SHP77 (cell line): ENCODE data around the gene DLG2.

Source experiments
- DNase-seq, 2 experiments: peaks; one replicate each; lab custom pipeline; 2025; lab: John Stamatoyannopoulos, UW

DLG2 gene

DNA sequence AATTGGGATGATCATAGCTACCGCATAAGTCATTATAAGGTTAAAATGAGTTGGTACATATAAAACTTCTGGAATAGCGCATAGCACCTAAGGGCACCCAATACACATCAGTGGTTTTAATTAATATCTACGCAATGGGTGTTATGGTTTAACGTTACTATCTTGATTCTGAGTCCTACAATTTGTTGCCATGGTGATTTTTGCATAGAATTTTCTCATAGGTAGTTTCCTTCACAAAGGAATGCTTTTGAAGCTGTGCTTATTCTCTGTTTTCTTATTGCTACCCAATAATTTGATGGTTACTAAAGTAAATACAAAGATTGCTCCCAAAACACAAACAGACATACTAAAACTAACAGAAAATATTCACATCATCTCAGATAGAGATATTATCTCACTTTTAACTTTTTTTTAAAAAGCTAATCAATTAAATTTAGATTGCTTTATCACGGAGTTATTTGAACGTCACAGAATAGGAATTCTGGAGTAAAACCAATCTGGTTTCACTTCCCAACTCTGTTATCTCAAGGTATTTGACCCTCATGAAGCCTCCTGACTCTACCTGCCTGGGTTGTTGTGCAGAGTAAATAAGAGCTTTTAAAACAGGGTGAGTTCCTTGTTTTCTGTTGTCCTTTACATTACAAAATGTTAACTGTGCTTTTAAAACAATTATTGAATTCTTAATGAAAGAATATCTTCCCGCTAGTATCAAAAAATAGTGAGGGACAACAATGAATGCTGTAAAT is 1705.5 kb downstream of the DLG2 start:
- no peak for DNase-seq

DNA sequence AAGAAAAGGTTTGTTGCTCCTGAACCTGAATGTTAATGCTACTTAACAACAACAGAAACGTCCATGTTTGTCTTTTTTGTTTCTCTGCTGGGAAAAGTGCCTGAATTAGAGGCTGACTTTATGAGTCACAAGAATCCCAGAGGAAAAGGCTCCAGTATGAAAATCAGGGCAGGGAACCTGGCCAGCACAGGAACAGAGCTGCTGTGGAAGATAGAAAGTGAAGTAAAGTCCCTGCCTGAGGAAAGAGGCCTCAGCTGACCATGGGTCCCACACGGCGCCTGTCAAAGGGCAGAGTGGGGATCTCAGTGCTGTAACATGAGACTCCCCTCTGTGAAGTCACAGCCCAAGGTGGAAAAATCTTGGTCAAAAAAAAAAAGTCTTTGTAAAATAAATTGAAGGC is 1708.7 kb downstream of the DLG2 start:
- DNase-seq = no peak

DNA sequence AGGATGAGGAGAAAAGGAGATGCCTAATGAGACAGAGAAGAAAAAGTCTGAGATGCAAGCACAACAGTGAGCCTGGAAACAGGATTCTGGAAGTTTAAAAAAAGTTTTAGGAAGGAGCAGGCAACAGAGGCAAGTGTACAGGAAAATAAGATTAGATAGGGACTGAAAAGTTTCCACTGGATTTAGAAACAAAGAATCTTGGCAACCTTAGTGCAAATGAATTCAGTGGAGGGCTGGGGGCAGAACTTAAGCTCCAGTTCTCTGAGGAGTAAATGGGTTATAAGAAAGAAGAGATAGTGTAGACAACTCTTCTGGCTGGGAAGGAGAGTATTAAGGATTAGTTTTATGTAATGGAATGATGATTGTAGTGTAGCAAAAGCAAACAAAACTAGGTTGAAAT is 1712.1 kb downstream of the DLG2 start:
- no peak for DNase-seq

DNA sequence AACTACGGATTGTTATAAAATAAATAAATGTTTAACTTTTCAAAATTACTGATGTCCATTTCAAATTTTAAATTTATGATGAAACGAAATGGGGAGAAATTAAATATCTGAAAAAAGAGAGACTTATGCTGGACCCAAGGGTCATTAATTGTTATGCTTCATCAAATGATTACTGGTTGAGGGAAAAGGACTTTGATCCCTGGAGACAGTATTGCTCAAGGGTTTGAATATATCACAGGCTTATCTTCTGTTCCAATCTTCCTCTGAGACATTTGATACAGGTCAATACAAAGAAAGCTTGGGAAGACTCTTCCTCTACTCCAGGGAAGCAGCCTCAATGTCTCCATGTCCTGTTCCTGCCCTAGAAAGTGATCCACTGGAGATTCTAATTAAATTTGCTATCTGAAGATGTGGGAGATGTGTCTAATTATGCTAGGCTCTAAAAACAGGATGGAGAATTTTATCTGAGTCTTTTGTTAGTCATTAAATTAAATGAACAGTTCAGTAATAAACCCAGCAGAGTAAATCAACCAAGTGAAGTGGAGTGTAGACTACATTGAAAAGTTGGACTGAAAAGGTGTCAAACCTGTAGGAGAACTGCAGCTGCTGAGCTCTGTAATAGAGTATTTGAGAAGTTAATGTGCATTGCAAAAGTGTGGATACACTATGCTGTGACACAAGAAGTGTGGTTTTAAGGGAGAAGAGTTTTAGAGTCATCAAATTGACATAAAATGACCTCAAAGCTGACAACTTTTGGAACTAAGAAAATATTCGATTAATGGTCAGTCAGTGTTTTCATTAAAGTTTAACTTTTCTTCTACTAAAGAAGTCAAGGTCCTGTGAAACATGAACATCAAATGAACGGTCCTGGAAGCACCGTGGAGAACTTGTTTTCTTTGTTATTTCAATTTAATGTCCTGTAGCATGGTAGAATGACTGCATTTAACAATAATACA is 1717.3 kb downstream of the DLG2 start:
- DNase-seq = no peak

DNA sequence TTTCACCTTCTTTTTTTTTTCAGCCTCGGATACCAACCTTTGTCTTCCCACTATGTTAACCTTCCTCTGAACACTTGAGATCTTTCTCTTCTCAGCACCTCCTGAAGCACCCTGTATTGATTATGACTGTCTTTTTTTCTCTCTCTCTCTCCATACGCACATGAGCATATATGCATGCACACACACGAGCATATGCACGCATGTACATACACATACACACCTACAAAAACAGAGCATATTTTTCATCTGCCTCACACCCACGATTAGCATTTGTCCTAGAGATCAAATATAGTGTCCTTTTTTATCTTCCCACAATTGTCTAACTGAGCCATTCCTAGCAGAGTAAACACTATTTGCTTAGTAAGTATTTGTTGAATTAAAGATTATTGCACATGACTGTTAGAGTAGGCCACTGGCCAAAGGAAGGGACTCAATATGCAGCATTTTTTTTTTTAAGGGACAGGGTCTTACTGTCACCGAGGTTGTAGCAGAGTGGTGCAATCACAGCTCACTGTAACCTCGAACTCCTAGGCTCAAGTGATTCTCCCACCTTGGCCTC is 1718.8 kb downstream of the DLG2 start:
- no peak for DNase-seq

DNA sequence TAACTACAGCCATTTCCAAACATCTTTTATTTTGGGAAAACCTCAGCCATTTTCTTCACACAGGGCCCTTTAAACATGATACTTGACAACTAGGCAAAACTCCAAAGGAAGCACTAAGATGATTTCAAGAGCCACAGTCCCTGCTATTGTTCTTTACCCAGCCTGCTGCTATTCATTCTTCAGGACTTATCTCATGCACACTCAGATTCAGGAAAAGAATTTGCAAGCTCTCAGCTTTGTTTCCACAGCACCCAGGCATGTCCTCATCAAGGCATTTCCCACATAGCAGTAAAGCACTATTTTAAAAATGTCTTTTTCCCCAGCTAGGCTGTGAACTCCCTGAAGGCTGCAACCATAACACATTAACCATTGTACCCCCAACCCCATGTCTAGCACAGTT is 1731.6 kb downstream of the DLG2 start:
- DNase-seq = no peak

DNA sequence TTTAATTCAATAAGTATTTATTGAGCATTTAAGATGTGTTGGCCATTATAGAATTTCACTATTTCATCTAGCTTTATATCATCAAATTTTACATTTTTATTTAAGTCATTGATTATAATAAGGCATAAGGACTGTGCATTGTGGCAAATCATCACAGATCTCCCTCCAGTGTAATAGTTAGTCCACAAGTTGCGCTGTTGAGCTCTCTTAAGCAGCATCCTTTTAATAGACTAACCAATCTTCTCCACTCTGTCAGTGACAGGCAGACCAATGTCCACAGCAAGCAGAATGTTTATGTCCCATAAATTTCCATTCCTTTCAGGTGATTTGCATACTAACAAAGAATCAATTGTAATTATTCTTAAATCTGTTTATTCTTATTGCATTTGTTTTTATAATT is 1745.7 kb downstream of the DLG2 start:
- DNase-seq = no peak

DNA sequence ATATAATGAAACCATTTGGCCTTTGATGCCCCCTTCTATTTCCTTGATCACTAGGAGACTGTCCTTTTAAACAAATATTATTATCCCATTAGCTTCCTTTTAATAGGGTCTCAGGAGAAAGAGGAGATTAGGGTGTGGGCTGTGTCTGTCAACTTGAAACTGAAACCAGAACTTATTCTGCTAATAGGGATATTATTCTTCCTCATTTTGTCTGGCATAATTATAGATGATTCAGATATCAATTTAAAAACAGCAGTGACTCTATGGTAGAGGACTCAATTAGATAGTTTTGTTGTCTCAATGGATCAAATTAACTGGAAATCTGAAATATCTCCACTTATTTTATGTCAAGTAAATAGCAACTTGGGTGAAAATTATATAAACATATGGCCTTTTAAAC is 1756.1 kb downstream of the DLG2 start:
- DNase-seq = no peak

DNA sequence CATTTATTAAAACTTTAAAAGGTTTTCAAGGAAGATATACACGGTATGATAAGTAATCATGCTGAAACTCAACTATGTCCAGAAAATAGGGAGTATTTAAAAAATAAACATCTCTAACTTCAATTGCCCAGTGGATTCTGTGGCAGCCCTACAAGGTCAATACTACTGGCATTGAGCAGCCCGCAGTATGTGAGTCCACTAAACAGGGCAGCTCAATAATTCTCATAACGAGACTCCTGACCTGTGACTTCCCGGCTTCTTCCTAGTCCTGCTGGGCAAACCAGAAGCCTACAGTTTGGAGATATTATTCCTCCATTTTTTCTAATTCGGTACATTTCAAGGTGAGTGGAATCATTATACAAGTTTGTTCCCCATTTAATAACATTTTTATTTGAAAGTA is 1760.5 kb downstream of the DLG2 start:
- DNase-seq = no peak

DNA sequence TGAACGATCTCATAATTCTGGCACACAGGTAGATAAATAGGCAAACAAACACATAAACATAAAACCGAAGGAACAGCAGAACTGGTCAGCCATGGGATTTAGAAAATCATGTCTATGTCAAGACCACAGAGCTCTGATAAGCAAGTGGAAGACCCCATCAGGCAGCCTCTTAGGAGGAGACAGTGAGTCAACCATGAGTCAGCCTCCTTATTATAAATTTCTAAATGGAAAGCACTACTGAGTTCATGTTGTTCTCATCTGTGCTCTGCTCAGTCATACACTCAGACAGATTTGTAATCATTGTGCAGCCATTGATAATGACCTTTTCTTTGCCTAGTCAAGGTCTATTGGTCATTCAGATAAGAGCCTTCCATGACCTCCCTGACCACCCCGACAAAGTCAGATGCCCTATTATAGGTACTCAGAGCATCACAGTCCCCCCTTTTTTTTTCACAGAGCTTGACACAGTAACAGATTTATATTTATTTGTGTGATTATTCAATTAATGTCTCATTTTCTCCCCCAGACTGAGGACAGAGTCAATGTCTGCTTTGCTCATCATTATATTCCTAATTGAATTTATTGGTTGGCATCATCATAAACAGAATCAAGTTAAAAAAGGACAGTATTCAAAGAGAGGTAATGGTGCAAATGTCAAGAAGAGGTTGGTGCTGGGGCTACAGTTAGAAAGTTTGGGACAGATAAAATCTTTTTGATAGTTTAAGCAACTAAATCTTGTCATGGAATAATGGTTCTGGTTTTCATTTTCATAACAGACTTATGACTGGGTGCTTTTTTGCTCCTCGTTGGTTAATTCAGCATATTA is 1761.3 kb downstream of the DLG2 start:
- DNase-seq = no peak

DNA sequence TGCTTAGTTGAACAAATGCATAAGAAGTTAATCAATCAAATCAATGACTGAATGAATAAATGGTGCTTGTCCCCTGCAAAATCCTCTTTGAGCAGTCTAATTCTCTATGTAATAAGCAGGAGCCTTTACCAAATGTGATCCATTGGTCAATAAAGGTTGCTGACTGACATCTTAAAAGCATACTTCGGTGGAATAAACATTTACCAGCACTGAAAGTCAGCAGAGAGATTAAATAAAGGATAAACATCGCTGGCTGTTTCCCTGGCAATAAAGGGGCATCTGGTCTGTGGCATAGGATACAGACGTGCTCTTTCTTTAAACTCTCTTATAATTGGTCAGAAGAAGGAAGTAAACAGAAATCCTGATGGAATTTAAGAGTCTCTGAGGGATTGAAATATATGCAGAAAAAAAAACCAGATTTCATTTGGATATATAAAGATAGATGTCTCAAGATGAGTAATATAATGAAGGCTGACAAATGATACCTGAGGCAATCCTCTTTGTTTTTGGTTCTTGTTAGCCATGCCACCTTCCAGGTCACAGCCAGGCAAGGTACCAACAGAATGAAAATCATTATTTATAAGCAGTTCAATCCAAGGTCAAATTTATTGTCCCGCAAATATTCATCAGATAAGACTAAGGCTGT is 1762.6 kb downstream of the DLG2 start:
- DNase-seq = no peak

DNA sequence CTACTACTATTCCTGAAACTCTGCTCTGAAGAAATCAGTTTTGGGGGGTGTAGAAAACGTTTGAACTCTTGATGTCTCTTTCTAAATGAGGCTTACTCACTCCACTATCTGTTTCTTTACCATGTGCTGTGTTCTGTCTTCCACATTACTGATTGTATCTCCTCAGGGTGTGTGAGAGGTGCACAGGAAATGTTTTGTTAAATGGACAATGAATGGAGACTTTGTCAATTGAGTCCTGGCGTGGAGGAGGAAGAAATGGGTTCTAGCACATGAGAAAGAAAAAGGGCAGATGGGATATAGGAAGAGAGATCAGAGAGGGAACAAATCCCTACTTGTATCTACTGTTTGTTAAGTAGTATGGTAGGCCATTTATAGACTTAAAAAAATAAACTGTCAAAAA is 1763.9 kb downstream of the DLG2 start:
- DNase-seq = no peak

DNA sequence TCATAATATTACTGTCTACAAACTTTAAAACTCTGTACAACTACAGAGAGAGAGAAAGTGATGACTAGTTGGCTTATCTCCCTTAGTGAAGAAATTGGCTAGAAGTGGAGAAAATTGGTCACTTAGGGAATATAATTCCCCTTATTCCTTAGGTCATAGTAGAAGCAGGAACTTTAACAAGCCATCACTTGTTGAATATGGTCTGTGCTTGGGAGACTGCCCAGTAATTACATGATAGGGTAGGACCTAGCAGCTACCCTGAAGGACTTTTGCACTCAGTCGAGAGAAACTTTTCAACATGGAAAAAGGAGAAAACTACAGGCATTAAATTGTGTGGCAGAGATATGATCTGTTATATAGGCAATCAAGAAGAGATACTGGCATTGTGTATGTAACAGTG is 1764.5 kb downstream of the DLG2 start:
- DNase-seq = no peak

DNA sequence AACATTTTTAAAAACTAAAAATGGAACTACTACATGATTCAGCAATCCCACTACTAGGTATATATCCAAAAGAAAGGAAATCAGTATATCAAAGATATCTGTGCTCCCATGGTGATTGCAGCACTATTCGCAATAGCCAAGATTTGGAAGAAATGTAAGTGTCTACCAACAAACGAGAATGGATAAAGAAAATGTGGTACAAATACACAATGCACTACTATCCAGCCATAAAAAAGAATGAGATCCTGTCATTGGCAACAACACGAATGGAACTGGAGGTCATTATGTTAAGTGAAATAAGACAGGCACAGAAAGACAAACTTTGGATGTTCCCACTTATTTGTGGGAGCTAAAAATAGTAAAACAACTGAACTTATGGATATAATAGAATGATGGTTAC is 1765.1 kb downstream of the DLG2 start:
- DNase-seq = no peak

DNA sequence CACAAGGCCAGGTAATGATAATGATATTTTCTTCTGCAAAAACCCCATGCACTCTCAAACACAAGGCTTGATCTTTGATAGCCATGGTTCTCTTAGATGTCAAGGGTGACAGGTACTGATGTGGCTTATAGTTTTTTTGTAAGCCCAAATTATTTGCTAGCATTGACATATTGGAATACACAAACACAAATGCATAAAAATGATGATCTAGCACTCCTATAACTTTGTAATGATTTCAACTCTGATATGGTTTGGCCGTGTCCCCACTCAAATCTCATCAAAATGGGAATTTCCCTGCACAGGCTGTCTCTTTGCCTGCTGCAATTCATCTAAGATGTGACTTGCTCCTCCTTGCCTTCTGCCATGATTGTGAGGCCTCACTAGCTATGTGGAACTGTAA is 1768.5 kb downstream of the DLG2 start:
- no peak for DNase-seq

DNA sequence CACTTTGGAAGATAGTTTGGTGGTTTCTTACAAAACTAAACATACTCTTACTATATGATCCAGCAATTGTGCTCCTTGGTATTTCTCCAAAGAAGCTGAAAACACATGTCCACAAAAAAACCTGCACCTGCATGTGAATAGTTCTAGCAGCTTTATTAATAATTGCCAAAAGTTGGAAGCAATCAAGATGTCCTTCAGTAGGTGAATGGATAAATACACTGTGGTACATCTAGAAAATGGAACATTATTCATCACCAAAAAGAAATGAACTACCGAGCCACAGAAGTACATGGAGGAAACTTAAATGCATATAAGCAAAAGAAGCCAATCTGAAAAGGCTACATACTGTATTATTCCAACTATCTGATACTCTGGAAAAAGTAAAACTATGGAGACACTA is 1771.9 kb downstream of the DLG2 start:
- DNase-seq = no peak

DNA sequence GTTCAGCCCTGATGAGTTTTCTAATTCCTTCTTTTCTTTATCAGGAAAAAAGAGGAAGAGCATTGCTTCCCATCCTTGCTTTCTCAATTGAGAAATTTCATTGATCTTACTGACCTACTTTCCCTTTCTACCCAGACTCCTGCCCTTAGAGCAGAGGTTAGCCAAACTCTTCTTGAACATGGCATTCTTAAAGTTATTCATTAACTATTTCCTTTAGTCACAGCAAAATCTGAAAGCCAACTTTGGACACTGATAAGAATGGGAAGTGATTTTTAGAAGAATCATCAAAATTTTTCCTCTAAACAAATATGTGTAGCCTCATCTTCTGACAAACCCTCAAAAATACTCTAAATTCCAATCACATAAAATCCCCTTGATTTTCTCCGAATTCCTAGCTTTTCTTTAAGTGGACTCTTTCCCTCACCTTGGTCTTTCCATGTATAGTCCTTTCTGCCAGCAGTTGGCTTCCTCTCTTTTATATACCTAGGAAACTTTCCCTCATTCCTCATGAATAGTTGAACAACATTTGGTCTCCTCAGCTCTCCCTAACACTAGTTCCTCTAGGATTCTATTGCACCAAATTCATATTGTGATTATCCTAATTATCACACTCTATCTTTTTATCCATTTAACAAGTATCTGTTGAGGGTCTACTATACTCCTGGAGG is 1774.2 kb downstream of the DLG2 start:
- no peak for DNase-seq

DNA sequence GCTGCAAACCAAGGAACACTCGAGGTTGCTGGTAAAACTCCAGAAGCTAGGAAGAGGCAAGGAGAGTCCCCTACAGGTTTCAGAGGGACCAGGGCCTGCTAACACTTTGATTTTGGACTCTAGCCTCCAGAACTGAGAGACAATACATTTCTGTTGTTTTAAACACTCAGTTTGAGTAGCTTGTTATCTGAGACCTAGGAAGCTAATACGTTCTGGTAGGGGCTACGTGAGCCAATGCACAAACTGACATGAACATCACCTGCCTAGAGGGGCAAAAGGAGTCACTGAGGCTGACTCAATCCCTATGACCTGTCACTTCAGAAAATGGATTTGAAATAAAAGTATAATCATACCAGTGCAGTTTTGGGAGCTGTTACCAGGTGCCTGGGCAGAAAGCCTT is 1775.1 kb downstream of the DLG2 start:
- DNase-seq = no peak

DNA sequence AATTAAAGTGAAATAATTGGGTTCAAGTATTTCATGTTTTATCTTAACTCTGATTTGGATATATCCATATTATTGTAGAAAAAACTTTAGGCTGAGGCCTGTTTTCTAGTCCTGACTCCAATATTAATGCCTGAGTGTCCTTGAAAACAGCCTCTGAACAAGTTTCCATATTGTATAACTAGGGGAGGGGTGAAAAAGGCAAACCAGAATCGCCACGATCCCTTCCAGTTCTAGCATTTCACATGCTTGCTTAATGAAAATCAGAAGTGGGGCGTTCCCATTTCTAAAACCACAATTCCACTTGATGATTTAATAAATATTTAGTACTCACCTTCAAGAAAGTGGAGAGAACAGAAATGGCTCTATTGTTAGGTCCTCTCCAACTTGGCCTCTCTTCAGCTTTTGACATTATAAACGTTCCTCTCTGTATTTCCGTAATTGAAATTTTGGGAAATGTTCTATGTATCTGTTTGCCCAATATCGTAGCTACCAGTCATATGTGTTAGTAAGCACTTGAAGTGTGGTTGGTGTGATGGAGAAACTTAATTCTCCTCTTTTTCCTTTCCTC is 1779.6 kb downstream of the DLG2 start:
- DNase-seq = no peak

DNA sequence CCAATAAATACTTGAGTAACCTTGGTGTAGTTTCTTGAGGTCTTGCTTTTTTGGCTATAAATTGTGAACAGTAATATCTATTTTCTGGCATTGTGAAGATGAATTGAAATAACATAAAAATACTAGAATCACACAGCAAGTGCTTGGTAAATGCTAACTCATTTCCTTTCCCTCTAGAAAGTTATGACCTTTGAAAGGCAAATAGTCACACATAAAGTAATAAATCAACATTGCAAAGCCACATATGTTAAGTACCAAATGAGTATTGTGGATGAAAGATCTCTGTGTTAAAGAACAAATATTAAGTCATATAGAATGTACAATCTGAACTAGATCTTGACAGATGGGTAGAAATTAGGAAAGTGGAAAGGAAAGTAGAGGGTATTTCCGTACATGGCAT is 1781.3 kb downstream of the DLG2 start:
- no peak for DNase-seq

DNA sequence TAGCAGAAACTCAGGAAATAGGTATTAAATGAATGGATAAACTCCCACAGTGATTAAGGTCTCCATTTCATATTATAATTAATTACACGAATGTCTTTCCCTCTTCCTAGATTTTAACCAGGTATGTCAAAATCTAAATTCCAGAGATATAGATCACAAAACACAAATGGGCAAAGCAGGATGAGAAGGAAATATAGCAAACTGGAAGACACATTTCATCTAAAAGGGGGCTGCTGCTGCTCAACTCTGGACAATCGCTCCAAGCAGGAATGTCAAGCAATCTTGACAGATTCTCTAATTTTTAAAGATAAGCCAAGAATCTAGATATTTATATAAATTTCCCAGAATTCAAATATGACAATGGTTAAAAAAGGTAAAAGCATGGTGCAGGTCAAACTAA is 1786.8 kb downstream of the DLG2 start:
- DNase-seq = no peak
